ENCODE measurements around the gene TTC13.

GRCh38 chr1:230879778-230880177 is 98.9 kb downstream of the TTC13 start:
- TF ChIP-seq NFE2L1 (CRISPR knock-in tag; IDR thresholded peaks at IDR 0.05; ENCODE audit: borderline replicate concordance) (no peak), CHD4 (IDR thresholded peaks at IDR 0.05; ENCODE audit: borderline replicate concordance, low read length) (no peak), TERF1 (CRISPR knock-in tag; IDR thresholded peaks at IDR 0.05) (no peak), CTCF (CRISPR knock-in tag; IDR thresholded peaks at IDR 0.05) (no peak), POLR2AphosphoS5 (IDR thresholded peaks at IDR 0.05; ENCODE audit: low read depth, low read length) (no peak), MIER3 (CRISPR knock-in tag; IDR thresholded peaks at IDR 0.05; ENCODE audit: borderline replicate concordance) (no peak)
- TF ChIP-seq, protein P1, sequence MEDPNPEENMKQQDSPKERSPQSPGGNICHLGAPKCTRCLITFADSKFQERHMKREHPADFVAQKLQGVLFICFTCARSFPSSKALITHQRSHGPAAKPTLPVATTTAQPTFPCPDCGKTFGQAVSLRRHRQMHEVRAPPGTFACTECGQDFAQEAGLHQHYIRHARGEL (CRISPR knock-in tag; IDR thresholded peaks at IDR 0.05), result no peak
- TF ChIP-seq, protein P2, sequence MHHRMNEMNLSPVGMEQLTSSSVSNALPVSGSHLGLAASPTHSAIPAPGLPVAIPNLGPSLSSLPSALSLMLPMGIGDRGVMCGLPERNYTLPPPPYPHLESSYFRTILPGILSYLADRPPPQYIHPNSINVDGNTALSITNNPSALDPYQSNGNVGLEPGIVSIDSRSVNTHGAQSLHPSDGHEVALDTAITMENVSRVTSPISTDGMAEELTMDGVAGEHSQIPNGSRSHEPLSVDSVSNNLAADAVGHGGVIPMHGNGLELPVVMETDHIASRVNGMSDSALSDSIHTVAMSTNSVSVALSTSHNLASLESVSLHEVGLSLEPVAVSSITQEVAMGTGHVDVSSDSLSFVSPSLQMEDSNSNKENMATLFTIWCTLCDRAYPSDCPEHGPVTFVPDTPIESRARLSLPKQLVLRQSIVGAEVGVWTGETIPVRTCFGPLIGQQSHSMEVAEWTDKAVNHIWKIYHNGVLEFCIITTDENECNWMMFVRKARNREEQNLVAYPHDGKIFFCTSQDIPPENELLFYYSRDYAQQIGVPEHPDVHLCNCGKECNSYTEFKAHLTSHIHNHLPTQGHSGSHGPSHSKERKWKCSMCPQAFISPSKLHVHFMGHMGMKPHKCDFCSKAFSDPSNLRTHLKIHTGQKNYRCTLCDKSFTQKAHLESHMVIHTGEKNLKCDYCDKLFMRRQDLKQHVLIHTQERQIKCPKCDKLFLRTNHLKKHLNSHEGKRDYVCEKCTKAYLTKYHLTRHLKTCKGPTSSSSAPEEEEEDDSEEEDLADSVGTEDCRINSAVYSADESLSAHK (CRISPR knock-in tag; IDR thresholded peaks at IDR 0.05; ENCODE audit: borderline replicate concordance), result no peak
